Right lobe of liver (tissue), 4 donors: ENCODE data around the gene CXCL6.

Experiments used
- POLR2A ChIP-seq: fragments of 450-650 bp; IDR thresholded peaks from one replicate; pipeline ENCODE4 v1.6.1; 2017; ENCODE audit warnings: antibody characterized with exemption, mild to moderate bottlenecking
- TF ChIP-seq, protein P1 (sequence below), 4 donors: fragments of 200-600 bp in 3 of 4; fragments of 450-650 bp in 1 of 4; IDR thresholded peaks; one replicate each; pipeline versions ENCODE4 v1.5.1 to v1.8.0; 2016 to 2022; ENCODE audit warnings: antibody characterized with exemption in 4 of 4, mild to moderate bottlenecking in 2 of 4
- donor health status: DM: no; HTN: no; CAD: no.
- donor health status: DM: no; HTN: no; CAD: no.
- donor health status: DM: no; HTN: yes; CAD: no.

DNA sequence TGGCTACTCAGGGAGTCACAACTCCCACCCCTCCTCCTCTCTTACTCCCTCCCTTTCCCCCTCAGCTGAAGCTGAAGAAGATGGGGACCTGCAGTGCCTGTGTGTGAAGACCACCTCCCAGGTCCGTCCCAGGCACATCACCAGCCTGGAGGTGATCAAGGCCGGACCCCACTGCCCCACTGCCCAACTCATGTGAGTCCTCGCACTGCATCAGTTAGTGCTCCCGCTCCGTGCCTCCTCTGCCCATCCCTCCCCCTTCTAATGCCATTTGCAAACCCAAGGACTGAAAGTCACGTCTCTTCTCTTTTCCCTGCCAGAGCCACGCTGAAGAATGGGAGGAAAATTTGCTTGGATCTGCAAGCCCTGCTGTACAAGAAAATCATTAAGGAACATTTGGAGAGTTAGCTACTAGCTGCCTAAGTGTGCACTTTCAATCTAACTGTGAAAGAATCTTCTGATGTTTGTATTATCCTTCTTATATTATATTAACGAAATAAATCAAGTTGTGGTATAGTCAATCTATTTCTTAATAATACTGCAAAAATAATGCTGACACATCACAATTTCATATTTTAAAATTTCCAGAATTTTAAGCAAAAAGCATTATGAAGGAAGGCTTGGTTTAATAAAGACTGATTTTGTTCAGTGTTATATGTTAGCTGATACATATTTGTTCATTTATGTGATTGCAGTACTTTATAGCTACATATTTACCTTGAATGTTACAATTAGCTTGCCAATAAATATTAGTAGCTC lies 17.4 kb downstream of the CXCL6 start:
- no peak for TF ChIP-seq POLR2A
- TF ChIP-seq, protein P1, sequence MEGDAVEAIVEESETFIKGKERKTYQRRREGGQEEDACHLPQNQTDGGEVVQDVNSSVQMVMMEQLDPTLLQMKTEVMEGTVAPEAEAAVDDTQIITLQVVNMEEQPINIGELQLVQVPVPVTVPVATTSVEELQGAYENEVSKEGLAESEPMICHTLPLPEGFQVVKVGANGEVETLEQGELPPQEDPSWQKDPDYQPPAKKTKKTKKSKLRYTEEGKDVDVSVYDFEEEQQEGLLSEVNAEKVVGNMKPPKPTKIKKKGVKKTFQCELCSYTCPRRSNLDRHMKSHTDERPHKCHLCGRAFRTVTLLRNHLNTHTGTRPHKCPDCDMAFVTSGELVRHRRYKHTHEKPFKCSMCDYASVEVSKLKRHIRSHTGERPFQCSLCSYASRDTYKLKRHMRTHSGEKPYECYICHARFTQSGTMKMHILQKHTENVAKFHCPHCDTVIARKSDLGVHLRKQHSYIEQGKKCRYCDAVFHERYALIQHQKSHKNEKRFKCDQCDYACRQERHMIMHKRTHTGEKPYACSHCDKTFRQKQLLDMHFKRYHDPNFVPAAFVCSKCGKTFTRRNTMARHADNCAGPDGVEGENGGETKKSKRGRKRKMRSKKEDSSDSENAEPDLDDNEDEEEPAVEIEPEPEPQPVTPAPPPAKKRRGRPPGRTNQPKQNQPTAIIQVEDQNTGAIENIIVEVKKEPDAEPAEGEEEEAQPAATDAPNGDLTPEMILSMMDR (IDR thresholded peaks at IDR 0.05): no peak
